Activated naive CD8-positive, alpha-beta T cell treated with anti-CD3 and anti-CD28 coated beads, Interleukin-2, amount 50 U/mL, for 16 hours (primary cell): ENCODE measurements around the gene RADIL.
A peak's percentile ranks its signal among the peaks of the same experiment; 100 is the strongest.

Source experiments
- DNase-seq: peaks from one replicate; pipeline ENCODE4 v3.0.0-alpha.2; 2020; ENCODE audit warnings: low read depth, low spot score

The RADIL gene

GRCh38 chr7:4832711-4833110, 50.8 kb downstream of the RADIL start:
- no peak for DNase-seq

- DNase-seq = no peak
Measured at GRCh38 chr7:4831723-4832495, 51.6 kb downstream of the RADIL start.

GRCh38 chr7:4830176-4830575, 53.3 kb downstream of the RADIL start:
- peak; percentile 34 for DNase-seq

GRCh38 chr7:4828720-4829383, 54.7 kb downstream of the RADIL start:
- no peak for DNase-seq

GRCh38 chr7:4825081-4825480, 58.4 kb downstream of the RADIL start:
- no peak for DNase-seq

GRCh38 chr7:4824120-4824775, 59.3 kb downstream of the RADIL start:
- DNase-seq = no peak

- no peak for DNase-seq
Measured at GRCh38 chr7:4823441-4824119, 59.9 kb downstream of the RADIL start.

GRCh38 chr7:4822677-4823076, 60.8 kb downstream of the RADIL start:
- DNase-seq = no peak

- DNase-seq = no peak
Measured at GRCh38 chr7:4820967-4821471, 62.5 kb downstream of the RADIL start.

- no peak for DNase-seq
Measured at GRCh38 chr7:4820405-4820966, 63.0 kb downstream of the RADIL start.

- DNase-seq = no peak
Measured at GRCh38 chr7:4819560-4820404, 63.7 kb downstream of the RADIL start.

- DNase-seq = no peak
Measured at GRCh38 chr7:4818000-4818794, 65.3 kb downstream of the RADIL start.

GRCh38 chr7:4817178-4817901, 66.2 kb downstream of the RADIL start:
- DNase-seq = no peak

- no peak for DNase-seq
Measured at GRCh38 chr7:4816419-4817080, 67.0 kb downstream of the RADIL start.

GRCh38 chr7:4815609-4816418, 67.7 kb downstream of the RADIL start:
- no peak for DNase-seq

- no peak for DNase-seq
Measured at GRCh38 chr7:4815121-4815520, 68.4 kb downstream of the RADIL start.

- no peak for DNase-seq
Measured at GRCh38 chr7:4814433-4814832, 69.1 kb downstream of the RADIL start.

- no peak for DNase-seq
Measured at GRCh38 chr7:4809666-4810065, 73.8 kb downstream of the RADIL start.
